RWPE2 (cell line): ENCODE data around the gene ZMYND10.
A peak's percentile ranks its signal among the peaks of the same experiment; 100 is the strongest.

Experiments
- ATAC-seq: fragments of 200-7000 bp; cut with Tn5 transposase; 3 replicates; pipeline ENCODE4 v1.9.1; 2021; ENCODE audit warnings: low read depth
- DNase-seq: peaks from one replicate; pipeline ENCODE4 v3.0.0-alpha.2; 2020; ENCODE audit warnings: low spot score
- H3K27ac ChIP-seq: fragments of 450-650 bp; 2 replicates; pipeline ENCODE4 v1.5.1; 2017; ENCODE audit warnings: mild to moderate bottlenecking; ENCODE audit not compliant: poor library complexity, severe bottlenecking
- H3K27me3 ChIP-seq: fragments of 250-450 bp; sonication (Bioruptor Pico); 2 replicates; pipeline ENCODE4 v1.5.1; 2021; ENCODE audit warnings: mild to moderate bottlenecking, moderate library complexity; ENCODE audit not compliant: insufficient read depth, poor library complexity, severe bottlenecking
- H3K36me3 ChIP-seq: fragments of 250-450 bp; sonication (Bioruptor Pico); 2 replicates; pipeline ENCODE4 v1.5.1; 2020; ENCODE audit warnings: low read depth, mild to moderate bottlenecking, moderate library complexity
- H3K4me1 ChIP-seq: fragments of 250-450 bp; sonication (Bioruptor Pico); 2 replicates; pipeline ENCODE4 v1.5.1; 2021; ENCODE audit warnings: mild to moderate bottlenecking, moderate library complexity; ENCODE audit not compliant: insufficient read depth, poor library complexity, severe bottlenecking
- H3K4me3 ChIP-seq: fragments of 250-450 bp; sonication (Bioruptor Pico); 2 replicates; pipeline ENCODE4 v1.5.1; 2021; ENCODE audit warnings: mild to moderate bottlenecking, moderate library complexity; ENCODE audit not compliant: severe bottlenecking
- H3K9me3 ChIP-seq: fragments of 250-450 bp; sonication (Bioruptor Pico); 2 replicates; pipeline ENCODE4 v1.5.1; 2021; ENCODE audit warnings: mild to moderate bottlenecking, moderate library complexity; ENCODE audit not compliant: severe bottlenecking
- CTCF ChIP-seq: fragments of 450-650 bp; IDR thresholded peaks from one replicate; pipeline ENCODE4 v1.5.1; 2017; ENCODE audit warnings: mild to moderate bottlenecking, moderate library complexity; ENCODE audit not compliant: poor library complexity, severe bottlenecking

Gene ZMYND10

GRCh38 chr3:50375258-50375931, 29.9 kb upstream of the ZMYND10 start:
- TF ChIP-seq CTCF = no peak
- H3K4me3 ChIP-seq = no peak overlapping the region
- no peak overlapping the region for H3K27ac ChIP-seq
- no peaks in the 10 kb centered on the region for H3K36me3 ChIP-seq
- no peaks in the 10 kb centered on the region for H3K9me3 ChIP-seq
- DNase-seq (no peak), ATAC-seq (peak; percentile 37)
- H3K4me1 ChIP-seq = no peaks in the 10 kb centered on the region
- H3K27me3 ChIP-seq = no peaks in the 10 kb centered on the region

GRCh38 chr3:50374363-50375257, 29.1 kb upstream of the ZMYND10 start:
- ATAC-seq (no peak), DNase-seq (no peak)
- Histone ChIP-seq H3K9me3 (no peaks in the 10 kb centered on the region), H3K27ac (no peak overlapping the region), H3K4me3 (no peak overlapping the region), H3K4me1 (no peaks in the 10 kb centered on the region), H3K27me3 (no peaks in the 10 kb centered on the region), H3K36me3 (no peaks in the 10 kb centered on the region)
- TF ChIP-seq CTCF = no peak

GRCh38 chr3:50373146-50374051, 27.9 kb upstream of the ZMYND10 start:
- H3K9me3 ChIP-seq = no peaks in the 10 kb centered on the region
- TF ChIP-seq CTCF = no peak
- no peaks in the 10 kb centered on the region for H3K36me3 ChIP-seq
- no peak overlapping the region for H3K4me3 ChIP-seq
- H3K4me1 ChIP-seq = peaks cover 3% of the 10 kb centered on the region
- no peak overlapping the region for H3K27ac ChIP-seq
- no peaks in the 10 kb centered on the region for H3K27me3 ChIP-seq
- no peak for ATAC-seq
- DNase-seq = no peak

- no peak for TF ChIP-seq CTCF
- Histone ChIP-seq H3K9me3 (no peaks in the 10 kb centered on the region), H3K36me3 (no peaks in the 10 kb centered on the region), H3K27me3 (no peaks in the 10 kb centered on the region), H3K4me1 (peaks cover 7% of the 10 kb centered on the region), H3K27ac (no peak overlapping the region), H3K4me3 (no peak overlapping the region)
- ATAC-seq (no peak), DNase-seq (no peak)
Observed at GRCh38 chr3:50372349-50372748, 26.8 kb upstream of the ZMYND10 start.
